ENCODE data around the gene PRKG2. TPM values are rescaled to one million over a fixed set of nuclear protein-coding genes. Genes with fewer than 3 reads are reported as not detected.

The PRKG2 gene
- polyA plus RNA-seq, 2 of the 4 experiments (the other 2 are of a cell fraction): 0.96 to 5.3 TPM

GRCh38 chr4:81049330-81049729 is 165.7 kb downstream of the PRKG2 start:
- WGBS (ENCODE audit: missing lambda C conversion rate): 33% methylated on average over 4 of the region's 4 CpGs
- FAIRE-seq (no peak), ATAC-seq (no peak), DNase-seq (ENCODE audit: low read depth in 1 of 2, low spot score in 1 of 2) (no peak)
- H3K9me3 ChIP-seq: no peaks in the 10 kb centered on the region
- ChIA-PET POLR2A (no interaction called here), CTCF (interaction anchor here (1.0 to 1.3 kb wide), 2 partner anchors 9 to 21 kb away, joined by 3 read pairs; no protein-coding TSS in a partner anchor)
- no peak for TF ChIP-seq RARB (CRISPR knock-in tag; IDR thresholded peaks at IDR 0.05)
- no peak for TF ChIP-seq PHF8 (IDR thresholded peaks at IDR 0.05; ENCODE audit: borderline replicate concordance, low read depth)
- no peak for TF ChIP-seq MAFK (IDR thresholded peaks at IDR 0.05; ENCODE audit: partially characterized antibody)
- TF ChIP-seq EHF (CRISPR knock-in tag; IDR thresholded peaks at IDR 0.05): no peak
- TF ChIP-seq E2F6 (IDR thresholded peaks at IDR 0.05; ENCODE audit: borderline replicate concordance, low read depth): no peak
- no peak for TF ChIP-seq CHD4 (IDR thresholded peaks at IDR 0.05; ENCODE audit: borderline replicate concordance)
- no peak for TF ChIP-seq ZSCAN20 (CRISPR knock-in tag; IDR thresholded peaks at IDR 0.05)
- TF ChIP-seq HMGXB4 (CRISPR knock-in tag; IDR thresholded peaks at IDR 0.05; ENCODE audit: borderline replicate concordance): no peak
- no peak overlapping the region for H3K27ac ChIP-seq
- no peak overlapping the region for H3K4me3 ChIP-seq
- H3K4me1 ChIP-seq: no peaks in the 10 kb centered on the region
- H3K4me2 ChIP-seq: no peak overlapping the region

- Histone ChIP-seq H3K4me3 (no peak overlapping the region), H3K4me1 (no peaks in the 10 kb centered on the region), H3K9me3 (no peaks in the 10 kb centered on the region), H3K27ac (no peak overlapping the region), H3K4me2 (no peak overlapping the region)
- ChIA-PET POLR2A (no interaction called here), CTCF (no interaction called here)
- WGBS (ENCODE audit: missing lambda C conversion rate): 21% methylated on average over 5 of the region's 5 CpGs
- ATAC-seq (no peak), FAIRE-seq (no peak), DNase-seq (ENCODE audit: low read depth in 1 of 2, low spot score in 1 of 2) (no peak)
- no peak for TF ChIP-seq RARB (CRISPR knock-in tag; IDR thresholded peaks at IDR 0.05)
- no peak for TF ChIP-seq SREBF2 (IDR thresholded peaks at IDR 0.05)
- TF ChIP-seq ZNF302 (CRISPR knock-in tag; IDR thresholded peaks at IDR 0.05): no peak
- TF ChIP-seq POLR2A (IDR thresholded peaks at IDR 0.05; ENCODE audit: low read length): no peak
- TF ChIP-seq TFCP2L1 (CRISPR knock-in tag; IDR thresholded peaks at IDR 0.05): no peak
- no peak for TF ChIP-seq EHF (CRISPR knock-in tag; IDR thresholded peaks at IDR 0.05)
- TF ChIP-seq SMC3 (IDR thresholded peaks at IDR 0.05): no peak
Observed at GRCh38 chr4:81042578-81043365, 172.2 kb downstream of the PRKG2 start.

- FAIRE-seq (no peak), ATAC-seq (0 out of 6 replicates have a peak, but pooled peaks of 1 of the 2 experiments have one; percentile 32), DNase-seq (ENCODE audit: low read depth in 1 of 2, low spot score in 1 of 2) (peak in 1 of 2 experiments; percentile 9)
- no peak overlapping the region for H3K4me2 ChIP-seq
- no peaks in the 10 kb centered on the region for H3K9me3 ChIP-seq
- POLR2A ChIA-PET: no interaction called here
- CTCF ChIA-PET: interaction anchor here (1.0 to 1.9 kb wide), 8 partner anchors 9 to 820 kb away, joined by 3 to 9 read pairs (median 4); partner anchors contain the start of gene BMP3
- no peaks in the 10 kb centered on the region for H3K4me1 ChIP-seq
- TF ChIP-seq RCOR1 (IDR thresholded peaks at IDR 0.05; ENCODE audit: low read depth, low read length): no peak
- no peak for TF ChIP-seq ATOH8 (CRISPR knock-in tag; IDR thresholded peaks at IDR 0.05; ENCODE audit: low read depth)
- no peak for TF ChIP-seq RNF2 (IDR thresholded peaks at IDR 0.05; ENCODE audit: borderline replicate concordance, low read depth)
- no peak for TF ChIP-seq FOSL2 (IDR thresholded peaks at IDR 0.05)
- no peak for TF ChIP-seq FOSL2 (CRISPR knock-in tag; IDR thresholded peaks at IDR 0.05)
- TF ChIP-seq CBX8 (IDR thresholded peaks at IDR 0.05): no peak
- no peak for TF ChIP-seq RFX5 (IDR thresholded peaks at IDR 0.05)
- peak; percentile 47; the same call in 2 of the 3 replicates for TF ChIP-seq CTCF (IDR thresholded peaks at IDR 0.05)
- peak; percentile 49 to 59; a peak in 4 of 5 replicates for TF ChIP-seq RAD21 (conservative IDR thresholded peaks at IDR 0.05 in 1 of 2, IDR thresholded peaks at IDR 0.05 in 1 of 2)
- TF ChIP-seq SMC3 (IDR thresholded peaks at IDR 0.05): peak; percentile 30; the same call in 1 of the 3 replicates
- H3K27ac ChIP-seq: no peak overlapping the region
- H3K4me3 ChIP-seq: no peak overlapping the region
- 10% methylated on average over 4 of the region's 4 CpGs for WGBS (ENCODE audit: missing lambda C conversion rate)
Observed at GRCh38 chr4:81040012-81040659, 174.9 kb downstream of the PRKG2 start.
